Measurements from ENCODE around the gene DYNC1LI2. TPM values are rescaled to one million over a fixed set of nuclear protein-coding genes. Genes with fewer than 3 reads are reported as not detected.

DYNC1LI2 gene
- total RNA-seq, 1 experiment from 2014 or later, result 92.7 TPM

GRCh38 chr16:66740010-66740409 is 11.4 kb downstream of the DYNC1LI2 start:
- H2AFZ ChIP-seq, result no peak overlapping the region
- H3K9me3 ChIP-seq (ENCODE audit: insufficient read depth, low read depth), result no peaks in the 10 kb centered on the region
- TF ChIP-seq CTCF (conservative IDR thresholded peaks at IDR 0.05) (peak; percentile 76), EZH2 (IDR thresholded peaks at IDR 0.05; ENCODE audit: low read depth) (no peak)
- no TSS peak for BruUV-seq (replicated peaks)
- peaks cover 27% of the 10 kb centered on the region for H3K79me2 ChIP-seq (ENCODE audit: low read depth)
- DNase-seq, result no peak
- H3K4me3 ChIP-seq, result no peak overlapping the region
- no peaks in the 10 kb centered on the region for H3K9me2 ChIP-seq (ENCODE audit: insufficient read depth)
- ChIA-PET CTCF (interaction anchor here (0.7 kb wide), 1 partner anchor 12 kb away, joined by 3 read pairs; no protein-coding TSS in a partner anchor), POLR2A (ENCODE audit: unreplicated experiment) (no interaction called here)
- H3K36me3 ChIP-seq (ENCODE audit: low read depth), result peaks cover 21% of the 10 kb centered on the region
- intact Hi-C loops (cut with micrococcal nuclease; ENCODE audit: unreplicated experiment), result loop anchor here (5.0 kb wide), 2 partner anchors 132 to 133 kb away; no protein-coding TSS in a partner anchor
- H3K4me2 ChIP-seq, result no peak overlapping the region
- H3K27ac ChIP-seq, result no peak overlapping the region
- H3K27me3 ChIP-seq (ENCODE audit: insufficient read depth, low read depth), result no peaks in the 10 kb centered on the region
- peaks cover 36% of the 10 kb centered on the region for H3K4me1 ChIP-seq (replicated peaks; ENCODE audit: insufficient read depth)
- peaks cover 31% of the 10 kb centered on the region for H3F3A ChIP-seq (ENCODE audit: insufficient read depth, low read depth)
- peaks cover 25% of the 10 kb centered on the region for H4K20me1 ChIP-seq (ENCODE audit: insufficient read depth)

- intact Hi-C loops (cut with micrococcal nuclease; ENCODE audit: unreplicated experiment), result no loop called here
- Histone ChIP-seq H3K36me3 (ENCODE audit: low read depth) (peaks cover 40% of the 10 kb centered on the region), H3K27me3 (ENCODE audit: insufficient read depth, low read depth) (no peaks in the 10 kb centered on the region), H3K4me2 (0 out of 2 replicates have a peak overlapping the region, but pooled peaks have one; percentile 7), H3K27ac (0 out of 2 replicates have a peak overlapping the region, but pooled peaks have one; percentile 7), H3K79me2 (ENCODE audit: low read depth) (peaks cover 23% of the 10 kb centered on the region), H3K4me1 (replicated peaks; ENCODE audit: insufficient read depth) (peaks cover 20% of the 10 kb centered on the region), H4K20me1 (ENCODE audit: insufficient read depth) (peaks cover 15% of the 10 kb centered on the region), H3K9me2 (ENCODE audit: insufficient read depth) (no peaks in the 10 kb centered on the region), H3K9me3 (ENCODE audit: insufficient read depth, low read depth) (no peaks in the 10 kb centered on the region), H3K4me3 (no peak overlapping the region), H3F3A (ENCODE audit: insufficient read depth, low read depth) (0 out of 2 replicates have a peak, but pooled peaks cover 14% of the 10 kb centered on the region), H2AFZ (no peak overlapping the region)
- BruUV-seq (replicated peaks), result no TSS peak
- peak; percentile 54 to 55 for DNase-seq
- no peak for TF ChIP-seq EZH2 (IDR thresholded peaks at IDR 0.05; ENCODE audit: low read depth)
- TF ChIP-seq CTCF (conservative IDR thresholded peaks at IDR 0.05), result no peak
- CTCF ChIA-PET, result no interaction called here
- POLR2A ChIA-PET (ENCODE audit: unreplicated experiment), result no interaction called here
Observed at GRCh38 chr16:66735891-66736290, 15.5 kb downstream of the DYNC1LI2 start.

- Histone ChIP-seq H3F3A (ENCODE audit: insufficient read depth, low read depth) (peaks cover 22% of the 10 kb centered on the region; the same call in 1 of the 2 replicates), H4K20me1 (ENCODE audit: insufficient read depth) (peaks cover 10% of the 10 kb centered on the region), H3K4me2 (no peak overlapping the region), H3K27me3 (ENCODE audit: insufficient read depth, low read depth) (no peaks in the 10 kb centered on the region), H3K4me3 (no peak overlapping the region), H3K4me1 (replicated peaks; ENCODE audit: insufficient read depth) (peaks cover 6% of the 10 kb centered on the region), H3K79me2 (ENCODE audit: low read depth) (no peaks in the 10 kb centered on the region), H3K9me2 (ENCODE audit: insufficient read depth) (no peaks in the 10 kb centered on the region), H3K27ac (no peak overlapping the region), H2AFZ (no peak overlapping the region), H3K9me3 (ENCODE audit: insufficient read depth, low read depth) (no peaks in the 10 kb centered on the region), H3K36me3 (ENCODE audit: low read depth) (peaks cover 46% of the 10 kb centered on the region)
- CTCF ChIA-PET, result interaction anchor here (1.1 kb wide), 1 partner anchor 136 kb away, joined by 8 read pairs; no protein-coding TSS in a partner anchor
- POLR2A ChIA-PET (ENCODE audit: unreplicated experiment), result no interaction called here
- intact Hi-C loops (cut with micrococcal nuclease; ENCODE audit: unreplicated experiment), result no loop called here
- TF ChIP-seq CTCF (conservative IDR thresholded peaks at IDR 0.05) (no peak), EZH2 (IDR thresholded peaks at IDR 0.05; ENCODE audit: low read depth) (no peak)
- BruUV-seq (replicated peaks), result no TSS peak
- no peak for DNase-seq
Observed at GRCh38 chr16:66731101-66731500, 20.3 kb downstream of the DYNC1LI2 start.

Data from PC-9 (cell line).